NCI-H460 (cell line): ENCODE measurements around the gene ERCC6L2. TPM values are rescaled to one million over a fixed set of nuclear protein-coding genes. Genes with fewer than 3 reads are reported as not detected.

Source experiments
- DNase-seq: peaks from one replicate; pipeline ENCODE4 v3.0.0-alpha.2; 2016; ENCODE audit warnings: low read depth; ENCODE audit errors: extremely low read depth
- total RNA-seq: library from RNA; depleted of rRNA; stranded (reverse); fragments of >200 nt; shearing (Covaris generic); gene quantifications from 2 replicates; pipeline ENCODE4 v1.2.3, GENCODE V29; 2014

ERCC6L2 gene
- total RNA-seq, 1 experiment from 2014 or later: 62.2 TPM

DNA sequence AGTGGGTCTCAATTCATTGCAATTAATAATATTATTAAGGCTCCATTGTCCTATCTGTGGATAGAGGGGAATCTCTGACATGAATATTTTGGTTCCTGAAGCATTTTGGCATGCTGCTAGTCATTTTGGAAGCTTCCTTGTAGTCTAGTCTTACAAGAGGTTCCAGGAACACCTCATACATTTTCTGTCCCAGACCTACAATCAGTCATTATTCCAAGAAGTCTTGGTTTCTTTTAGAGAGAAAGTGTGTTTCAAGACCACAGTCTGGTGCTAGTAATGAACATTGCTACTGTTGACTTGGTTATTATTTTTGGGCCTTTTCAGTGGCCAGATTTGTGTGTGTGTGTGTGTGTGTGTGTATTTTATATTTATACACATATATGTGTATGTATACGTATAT, 98.9 kb downstream of the ERCC6L2 start:
- no peak for DNase-seq

DNA sequence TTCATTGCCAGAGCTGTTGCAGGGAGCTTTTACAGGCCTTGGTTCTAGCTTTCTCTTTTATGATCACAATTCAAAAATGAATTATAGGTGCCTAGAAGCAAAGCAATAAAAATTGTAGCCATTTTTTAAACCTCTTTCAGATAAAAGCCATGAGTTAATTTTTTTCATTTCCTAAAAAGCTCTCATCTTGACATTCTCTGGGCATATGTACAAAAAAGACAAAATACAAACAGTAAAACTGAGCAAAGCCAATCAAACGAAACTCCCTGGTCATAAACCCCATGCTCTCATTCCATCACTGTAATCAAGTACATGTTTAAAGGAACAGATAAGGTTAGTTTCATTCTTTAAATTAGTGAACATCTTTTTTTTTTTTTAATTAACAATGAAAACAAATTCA, 101.9 kb downstream of the ERCC6L2 start:
- no peak for DNase-seq

DNA sequence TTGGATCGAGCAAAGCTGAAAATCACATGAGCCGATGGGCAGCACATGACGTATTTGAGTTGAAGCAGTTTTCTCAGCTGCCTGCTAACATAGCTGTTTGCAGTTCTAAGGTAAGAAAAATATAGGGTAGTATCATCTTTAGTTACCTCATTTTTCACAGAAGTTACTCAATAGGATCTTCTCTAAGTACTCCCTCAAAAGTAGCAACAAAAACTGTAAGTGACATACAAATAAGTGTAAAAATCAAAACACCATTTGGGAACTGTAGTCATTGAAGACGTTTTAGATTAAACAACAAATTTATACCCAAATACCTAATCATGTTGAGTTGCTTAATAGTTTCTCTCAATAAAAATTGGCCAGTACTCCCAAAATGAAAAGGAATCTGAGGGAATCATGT, 102.6 kb downstream of the ERCC6L2 start:
- DNase-seq: no peak

DNA sequence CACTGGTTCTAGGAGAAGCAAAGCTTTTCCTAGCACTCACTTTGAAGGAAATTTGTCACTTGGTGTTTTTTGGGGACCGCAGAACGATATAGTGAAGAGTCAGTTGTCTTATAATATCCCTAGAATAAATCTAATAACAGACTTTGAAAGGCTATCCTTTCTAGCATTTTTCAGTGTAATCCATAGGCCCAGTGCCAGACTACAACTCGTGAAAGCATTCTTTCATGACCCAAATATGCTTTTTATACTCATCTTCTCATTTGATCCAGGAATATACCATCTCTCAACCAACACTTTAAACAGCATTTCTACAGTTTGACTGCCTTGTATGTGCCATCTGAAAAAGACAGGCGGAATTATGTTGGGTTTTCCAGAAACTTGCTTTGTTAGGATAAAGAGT, 104.0 kb downstream of the ERCC6L2 start:
- DNase-seq: no peak

DNA sequence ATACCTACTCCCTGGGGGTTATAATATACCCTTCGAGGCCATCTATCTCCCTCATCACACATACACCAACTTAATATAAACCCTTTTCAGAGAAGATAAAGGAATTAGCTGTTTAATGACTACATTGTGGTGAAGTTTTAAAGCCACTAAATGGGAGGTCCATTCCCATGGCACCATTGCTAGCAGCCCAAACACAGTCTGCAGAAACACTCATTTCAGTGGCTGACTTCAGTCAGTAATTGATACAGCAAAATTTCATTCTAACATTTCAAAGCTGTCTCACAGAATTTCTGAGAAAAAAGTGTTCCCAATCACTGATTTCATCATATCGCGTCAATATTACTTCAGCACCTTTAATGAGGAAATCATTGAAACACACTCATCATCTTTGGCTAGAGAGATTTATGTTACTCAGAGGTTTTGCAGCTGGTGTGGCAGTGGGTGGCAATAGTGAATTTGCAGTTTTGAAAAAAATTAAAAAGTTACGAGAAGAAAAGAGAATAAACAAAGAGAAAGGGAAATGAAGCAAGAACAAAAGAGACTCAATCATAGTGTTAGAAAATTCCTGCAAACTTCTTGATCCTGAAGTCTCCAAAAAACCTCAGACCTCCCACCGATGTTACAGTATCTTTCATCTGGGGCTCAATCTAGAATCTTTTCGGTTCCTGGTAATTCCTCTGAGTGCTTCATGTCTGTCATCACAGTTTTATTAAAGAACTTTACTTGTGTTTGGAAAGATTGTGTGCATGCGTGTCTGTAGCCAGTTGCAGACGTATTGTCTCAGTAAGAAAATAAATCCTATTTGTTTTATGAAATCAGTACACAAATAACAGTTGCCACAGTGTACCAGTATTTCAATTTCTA, 105.0 kb downstream of the ERCC6L2 start:
- DNase-seq: no peak

DNA sequence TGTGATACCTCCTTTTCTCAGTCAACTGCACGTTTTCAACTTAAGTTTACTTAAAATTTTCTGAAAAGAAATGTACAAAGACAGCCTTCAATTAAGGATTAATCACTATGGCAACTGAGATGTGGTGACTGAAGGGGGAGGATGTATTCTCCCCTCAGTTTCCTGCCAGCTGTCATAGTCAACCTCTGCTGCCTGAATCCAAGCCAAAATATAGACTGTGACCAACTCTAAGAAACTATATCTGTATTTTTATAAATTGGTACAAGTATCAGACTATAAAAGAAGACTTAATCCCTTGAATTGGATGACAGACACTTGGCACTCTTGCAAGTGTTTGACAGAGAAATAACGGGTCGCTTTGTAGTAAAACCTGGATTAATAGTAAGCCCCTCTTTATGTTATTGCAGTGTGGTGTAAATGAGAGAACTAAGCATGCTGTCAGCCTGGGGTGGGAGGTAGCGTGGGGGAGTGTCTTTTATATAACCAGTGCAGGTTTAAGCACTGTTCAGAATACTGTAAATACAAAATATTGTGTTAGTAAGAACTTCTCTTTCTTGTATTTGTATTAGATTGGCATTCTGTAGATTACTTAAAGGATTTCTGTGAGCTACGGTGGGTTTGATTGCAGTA, 106.4 kb downstream of the ERCC6L2 start:
- DNase-seq: no peak

DNA sequence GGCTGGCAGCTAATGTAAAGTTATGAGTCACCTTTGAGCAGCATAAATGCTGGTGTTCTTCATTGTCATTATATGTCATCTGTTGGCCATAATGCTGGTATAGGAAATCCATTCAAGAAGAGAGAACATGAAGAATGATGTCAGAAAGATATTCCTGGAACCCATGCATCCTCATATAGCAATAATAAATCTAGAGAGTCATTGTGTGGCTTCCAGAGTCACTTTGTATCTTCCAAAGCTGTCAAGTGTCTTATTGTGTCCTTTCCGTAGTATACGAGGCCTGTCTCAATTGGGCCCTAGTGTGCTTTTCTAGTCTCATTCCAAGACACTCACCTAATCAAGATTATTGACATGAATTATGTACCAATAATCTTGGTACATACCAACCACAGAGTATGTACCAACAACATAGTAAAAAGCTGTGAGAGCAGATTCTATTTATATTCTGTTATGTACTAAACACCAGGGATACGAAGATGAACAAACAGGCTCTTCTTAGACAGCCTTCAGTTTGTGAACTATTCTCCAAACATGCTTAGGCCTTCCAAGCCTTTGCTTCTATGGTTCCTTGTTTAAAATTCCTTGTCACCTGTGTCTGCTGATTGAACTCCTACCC, 110.1 kb downstream of the ERCC6L2 start:
- DNase-seq: no peak

DNA sequence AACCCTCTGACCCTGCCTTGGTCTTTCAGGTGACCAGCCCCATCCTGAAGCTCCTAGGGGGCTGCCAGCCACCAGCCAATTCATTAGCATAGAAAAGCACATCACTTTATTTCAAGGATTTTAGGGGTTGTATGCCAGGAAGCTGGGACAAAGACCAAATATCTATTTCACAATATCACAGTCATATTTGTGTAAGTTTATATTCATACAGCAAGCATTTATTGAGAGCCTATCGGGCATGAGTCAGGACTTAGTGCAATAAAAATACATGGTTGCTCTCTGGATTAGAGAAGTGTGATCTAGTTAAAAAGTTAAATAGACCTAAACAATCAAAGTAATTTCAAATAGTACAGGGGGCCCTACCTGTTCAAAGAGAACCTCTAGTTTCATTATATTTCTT, 113.8 kb downstream of the ERCC6L2 start:
- no peak for DNase-seq

DNA sequence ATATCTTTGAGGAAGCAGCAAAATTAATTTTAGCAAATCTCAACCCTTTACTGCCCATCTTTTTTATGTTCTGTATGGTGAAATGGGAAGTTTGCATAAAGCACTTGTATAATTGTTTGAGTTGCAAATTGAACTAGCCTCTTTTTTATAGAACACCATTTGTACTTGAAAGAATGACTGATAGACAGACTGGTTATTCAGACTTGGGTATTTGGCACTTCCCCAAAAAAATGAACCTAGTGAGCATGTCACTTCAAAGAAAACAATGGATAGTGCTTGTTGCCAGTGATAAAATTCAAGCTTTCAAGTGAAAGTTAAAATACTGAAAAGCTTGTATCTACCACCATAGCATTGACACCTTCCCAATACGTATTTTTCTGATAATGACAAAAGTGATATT, 115.8 kb downstream of the ERCC6L2 start:
- DNase-seq: no peak

DNA sequence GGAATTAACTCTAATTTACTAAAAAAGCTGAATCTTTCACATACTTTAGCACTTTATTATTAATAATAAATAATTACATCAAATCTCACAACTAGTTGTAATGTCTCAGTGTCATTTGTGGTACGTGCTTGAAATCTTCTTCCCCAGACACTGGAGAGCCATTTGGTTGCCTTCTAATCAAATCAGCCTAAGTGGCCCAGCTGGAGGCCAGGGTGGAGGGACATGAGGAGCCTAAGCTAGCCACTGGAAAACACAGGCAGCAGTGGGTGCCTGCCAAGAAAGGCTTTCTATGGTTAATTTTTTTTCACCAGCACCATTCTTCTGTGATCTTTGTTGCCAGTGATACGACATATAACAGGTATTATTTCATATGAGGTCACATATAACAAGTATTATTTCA, 117.0 kb downstream of the ERCC6L2 start:
- no peak for DNase-seq

DNA sequence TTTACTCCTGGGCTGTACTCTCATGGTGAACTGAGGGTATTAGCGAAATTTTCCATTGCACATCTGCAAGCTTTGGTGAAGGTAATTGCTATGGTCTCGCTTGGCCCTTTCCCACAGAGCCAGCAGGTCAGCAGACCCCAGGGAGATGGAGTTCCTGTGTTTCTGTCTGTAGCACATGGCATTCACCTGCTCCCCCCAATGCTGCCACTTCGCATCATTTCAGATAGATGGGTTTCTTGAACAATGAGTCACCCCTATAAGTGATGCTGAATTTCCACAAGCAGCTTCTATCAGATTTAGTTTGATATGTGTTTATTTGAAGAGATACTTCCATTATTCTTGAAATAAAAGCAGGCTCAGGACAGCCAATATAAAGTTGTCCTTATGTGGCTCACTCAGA, 117.8 kb downstream of the ERCC6L2 start:
- no peak for DNase-seq

DNA sequence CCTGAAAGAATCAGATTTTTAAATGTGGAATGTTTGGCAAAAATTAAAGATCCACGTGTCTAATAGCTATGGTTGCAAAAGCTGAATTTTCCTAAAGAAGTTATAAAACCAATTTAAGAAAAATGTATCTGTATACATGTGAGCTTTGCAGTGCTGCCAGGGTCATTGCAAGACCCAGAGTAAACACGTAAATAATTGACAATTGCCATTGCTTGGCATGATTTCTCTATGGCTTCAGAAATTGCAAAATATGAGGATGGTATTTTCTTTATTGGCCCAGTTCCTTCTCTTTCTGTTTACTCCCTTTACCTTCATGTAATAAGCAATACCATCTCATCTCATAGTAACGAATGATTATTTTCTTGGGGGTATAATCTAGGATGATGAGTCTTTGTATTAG, 123.9 kb downstream of the ERCC6L2 start:
- DNase-seq: no peak

DNA sequence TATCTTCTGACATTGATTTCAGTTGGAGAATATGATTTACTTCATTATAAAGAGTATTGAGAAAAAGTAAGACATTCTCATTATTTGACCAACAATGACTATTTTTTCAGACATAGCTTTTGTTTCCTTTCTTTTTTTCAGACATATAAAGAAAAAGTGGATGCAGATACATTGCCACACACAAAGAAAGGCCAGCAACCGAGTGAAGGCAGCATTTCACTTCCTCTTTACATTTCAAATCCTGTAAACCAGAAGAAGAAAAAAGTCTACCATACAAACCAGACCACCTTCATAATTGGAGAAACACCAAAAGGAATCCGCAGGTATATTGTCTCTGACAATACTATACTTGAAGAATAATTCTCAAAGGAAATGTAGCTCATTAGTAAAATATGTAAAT, 128.9 kb downstream of the ERCC6L2 start:
- no peak for DNase-seq

DNA sequence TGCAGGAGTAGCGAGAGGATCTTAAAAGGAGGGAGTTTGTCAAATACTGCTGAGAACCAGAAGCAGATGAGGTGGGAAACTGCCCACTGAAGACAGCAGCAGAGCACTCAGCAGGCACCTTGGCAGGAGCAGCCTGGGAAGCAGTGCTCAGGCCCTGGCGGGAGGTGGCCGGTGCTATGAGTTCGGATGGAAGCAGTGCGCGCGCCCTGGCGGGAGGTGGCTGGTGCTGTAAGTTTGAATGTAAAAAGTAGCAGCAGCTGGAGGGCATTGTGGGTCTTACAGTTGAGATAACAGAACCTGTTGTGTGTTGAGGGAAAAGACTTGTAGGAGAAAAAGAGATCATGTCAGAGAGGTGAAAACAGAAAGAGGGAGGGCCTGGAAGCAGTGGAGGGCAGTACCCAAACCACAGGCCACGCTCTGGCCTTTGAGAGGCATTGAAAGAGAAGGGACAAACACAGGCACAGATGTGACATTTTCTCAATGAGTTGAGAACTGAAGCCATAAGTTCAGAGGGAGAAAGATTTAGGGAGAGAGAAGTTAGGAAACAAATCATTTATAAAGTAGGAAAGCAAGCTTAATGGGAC, 130.9 kb downstream of the ERCC6L2 start:
- no peak for DNase-seq

DNA sequence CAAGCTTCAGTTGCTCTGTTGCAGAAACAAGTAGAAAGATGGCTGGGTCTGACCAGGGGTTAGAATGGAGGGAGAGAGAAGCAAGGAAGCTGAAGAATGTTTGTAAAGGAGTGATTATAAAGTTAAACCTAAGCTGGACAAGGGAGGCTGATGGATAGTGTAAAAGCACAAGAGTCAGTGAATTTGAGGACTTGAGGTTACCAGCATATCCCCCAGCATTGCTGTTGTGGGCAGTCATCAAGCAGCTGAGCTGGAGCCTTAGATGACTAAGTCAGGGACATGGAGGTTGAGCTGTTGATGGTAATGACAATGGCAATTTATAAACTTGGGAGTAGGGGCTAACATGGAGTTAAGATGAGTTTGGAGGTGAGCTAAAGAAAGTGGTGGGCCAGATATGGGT, 131.5 kb downstream of the ERCC6L2 start:
- DNase-seq: no peak

DNA sequence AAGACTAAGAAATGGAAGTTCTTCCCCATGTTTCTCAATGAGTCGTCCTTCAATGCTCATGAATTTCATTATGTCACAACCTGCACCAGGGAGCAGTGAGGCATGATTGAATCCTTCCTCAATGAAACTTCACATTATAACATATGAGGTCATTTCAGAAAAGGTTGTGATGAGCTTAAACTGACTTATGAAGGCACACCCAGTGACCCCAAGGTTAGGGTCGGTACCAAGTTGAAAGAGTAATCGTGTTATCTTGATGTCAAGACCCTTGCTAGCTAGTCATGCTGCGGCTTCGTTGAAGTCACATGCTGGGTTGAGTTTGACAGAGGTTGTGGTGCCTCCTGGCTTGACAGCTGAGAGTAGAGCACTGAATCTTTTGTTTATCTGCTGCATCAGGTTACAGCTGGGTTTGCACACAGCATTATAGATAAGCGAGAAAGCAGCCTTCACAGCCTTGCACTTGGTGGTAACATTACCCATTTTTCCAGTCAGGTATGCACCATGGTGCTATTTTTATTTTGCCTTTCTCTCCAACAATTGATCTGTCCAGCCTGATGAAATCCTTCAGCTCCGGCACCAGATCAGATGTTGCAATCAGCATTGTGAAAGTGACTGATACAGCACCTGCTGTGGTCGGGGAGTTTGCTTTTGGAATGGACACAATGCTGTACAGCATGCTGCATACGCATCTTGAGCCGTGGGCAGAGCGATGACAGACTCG, 133.2 kb downstream of the ERCC6L2 start:
- no peak for DNase-seq

DNA sequence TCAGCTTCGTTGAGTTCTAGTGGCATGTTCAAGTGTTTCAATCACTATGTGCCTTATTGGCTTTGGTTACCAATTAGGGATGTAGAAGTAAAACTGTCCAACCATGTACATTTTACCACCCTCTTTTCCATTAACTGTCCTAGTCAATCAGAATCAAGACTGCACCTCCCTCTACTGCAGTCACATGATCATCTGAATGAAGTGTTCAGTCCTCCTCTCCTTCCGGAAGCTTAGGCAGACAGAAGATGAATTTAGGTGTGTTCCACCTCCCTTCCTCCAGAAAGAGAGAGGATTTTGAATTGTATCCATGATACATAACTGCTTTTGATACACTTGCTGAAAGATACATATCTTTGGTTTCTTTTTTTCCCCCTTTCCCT, 133.7 kb downstream of the ERCC6L2 start:
- no peak for DNase-seq

DNA sequence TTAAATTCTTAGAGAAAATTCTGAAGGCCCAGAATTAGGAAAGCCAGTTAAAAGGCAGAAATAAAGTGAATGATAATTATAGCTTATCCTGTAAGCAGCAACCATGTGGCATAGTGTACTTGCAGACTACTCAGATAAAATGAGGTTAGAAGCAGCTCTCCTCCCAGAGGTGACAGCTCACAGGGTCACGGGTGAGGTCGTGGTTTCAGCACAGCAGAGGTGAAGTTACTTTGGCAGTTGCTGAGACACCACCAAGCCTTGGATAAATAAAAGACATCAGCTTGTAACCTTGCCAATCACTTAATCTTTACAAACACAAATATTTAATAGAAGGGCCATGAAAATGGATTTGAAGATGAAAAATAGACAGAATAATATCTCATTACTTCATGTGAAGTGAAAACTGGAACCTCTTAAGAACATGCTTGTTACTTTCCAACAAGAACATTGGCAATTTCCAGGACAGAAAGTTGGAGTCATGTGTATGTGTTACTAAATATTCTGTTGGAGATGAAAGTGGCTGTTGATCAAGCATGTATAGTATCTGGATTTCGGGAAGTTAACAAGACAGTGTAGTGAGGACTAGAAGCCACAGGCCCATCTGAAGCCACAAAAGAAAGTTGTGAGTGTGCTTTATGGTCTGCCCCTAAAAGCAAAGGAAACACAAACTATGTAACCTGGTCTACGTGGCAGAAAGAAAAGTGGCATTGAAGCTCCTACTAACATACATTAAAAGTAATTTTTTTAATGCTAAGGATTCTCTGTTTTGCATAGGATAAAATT, 134.4 kb downstream of the ERCC6L2 start:
- DNase-seq: no peak

DNA sequence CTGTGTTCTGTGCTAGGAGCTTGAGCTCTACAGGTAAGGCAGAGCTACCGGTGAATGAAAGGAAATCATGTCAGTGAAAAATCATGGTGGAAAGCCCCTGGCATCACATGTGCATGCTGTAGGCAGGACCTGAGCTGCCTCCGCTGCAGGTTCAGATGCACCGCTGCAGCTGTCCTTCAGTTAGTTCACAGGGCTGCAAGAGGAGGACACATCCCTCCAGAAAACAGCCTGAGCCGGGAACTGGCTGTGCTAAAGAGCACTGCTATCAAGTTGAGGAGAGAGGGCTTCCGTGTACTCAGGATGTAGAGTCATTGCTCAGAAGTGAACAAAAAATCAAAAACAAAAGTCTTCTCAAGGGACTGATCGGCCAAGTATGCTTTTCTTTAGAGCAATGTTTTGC, 138.6 kb downstream of the ERCC6L2 start:
- DNase-seq: no peak
